CD4-positive, alpha-beta T cell treated with Interleukin-10 for 1 hour (primary cell): Measurements from ENCODE around the gene CRYBB2.
"Not testable (repeated sequence)": the region's sequence is repeated elsewhere in the genome, so short reads cannot be mapped to it uniquely, and the experiment has no call there.

Source experiments
- DNase-seq: peaks from one replicate; pipeline ENCODE4 v3.0.0-alpha.2; 2020

The CRYBB2 gene

GRCh38 chr22:25219211-25219689 lies at the start of gene CRYBB2:
Gene CRYBB2 (plus strand): TSS chr22:25219639. CDS start chr22:25221430, 1,791 bp downstream.
- no peak for DNase-seq

- DNase-seq: no peak
Measured at GRCh38 chr22:25170426-25170980, 48.9 kb upstream of the CRYBB2 start.

GRCh38 chr22:25172153-25172552 lies 47.3 kb upstream of the CRYBB2 start:
- peak; percentile 21 for DNase-seq

GRCh38 chr22:25174156-25174887 lies 45.1 kb upstream of the CRYBB2 start:
- DNase-seq: no peak

GRCh38 chr22:25174888-25175411 lies 44.5 kb upstream of the CRYBB2 start:
- DNase-seq: no peak

- no peak for DNase-seq
Measured at GRCh38 chr22:25176175-25176574, 43.3 kb upstream of the CRYBB2 start.

GRCh38 chr22:25176799-25177198 lies 42.6 kb upstream of the CRYBB2 start:
- DNase-seq: no peak

GRCh38 chr22:25177226-25177625 lies 42.2 kb upstream of the CRYBB2 start:
- DNase-seq: no peak

- DNase-seq: no peak
Measured at GRCh38 chr22:25177895-25178294, 41.5 kb upstream of the CRYBB2 start.

- not testable (repeated sequence) for DNase-seq
Measured at GRCh38 chr22:25178348-25178747, 41.1 kb upstream of the CRYBB2 start.

GRCh38 chr22:25178869-25179631 lies 40.4 kb upstream of the CRYBB2 start:
- not testable (repeated sequence) for DNase-seq

GRCh38 chr22:25182131-25183110 lies 37.0 kb upstream of the CRYBB2 start:
- DNase-seq: no peak

GRCh38 chr22:25183949-25184619 lies 35.4 kb upstream of the CRYBB2 start:
- DNase-seq: no peak

- no peak for DNase-seq
Measured at GRCh38 chr22:25186140-25186539, 33.3 kb upstream of the CRYBB2 start.

- no peak for DNase-seq
Measured at GRCh38 chr22:25187469-25187868, 32.0 kb upstream of the CRYBB2 start.

- DNase-seq: no peak
Measured at GRCh38 chr22:25192406-25192805, 27.0 kb upstream of the CRYBB2 start.

- DNase-seq: no peak
Measured at GRCh38 chr22:25193130-25193529, 26.3 kb upstream of the CRYBB2 start.

GRCh38 chr22:25193548-25193947 lies 25.9 kb upstream of the CRYBB2 start:
- DNase-seq: no peak

GRCh38 chr22:25196326-25196725 lies 23.1 kb upstream of the CRYBB2 start:
- no peak for DNase-seq

- no peak for DNase-seq
Measured at GRCh38 chr22:25197340-25197739, 22.1 kb upstream of the CRYBB2 start.

GRCh38 chr22:25199731-25200520 lies 19.5 kb upstream of the CRYBB2 start, which contains the start of gene CRYBB3:
Gene CRYBB3 (plus strand): TSS chr22:25199858. CDS start chr22:25201397, 1,539 bp downstream.
- DNase-seq: no peak
